ENCODE measurements around the gene BRD4. TPM values are rescaled to one million over a fixed set of nuclear protein-coding genes. Genes with fewer than 3 reads are reported as not detected.

The BRD4 gene
- total and polyA plus RNA-seq, 4 experiments from 2014 or later: 4.2 to 152 (median 98.4) TPM

- CTCF ChIA-PET (ENCODE audit: partially characterized antibody): interaction anchor here (0.8 kb wide), 1 partner anchor 506 kb away, joined by 3 read pairs; no protein-coding TSS in a partner anchor
- Mint-ChIP-seq H3K4me1 (peaks cover 54 to 94% (median 70%) of the 10 kb centered on the region in 4 donors), H3K9me3 (no peaks in the 10 kb centered on the region), H3K27ac (peak overlapping the region in 6 of 7 donors; percentile 7 to 89 (median 22)), H3K36me3 (peaks cover 2 to 3% of the 10 kb centered on the region in 2 donors), H3K4me3 (peak overlapping the region; percentile 17 to 69 (median 38)), H3K27me3 (no peaks in the 10 kb centered on the region)
- Histone ChIP-seq H3K27ac (ENCODE audit: low read depth, low read length) (no peak overlapping the region), H3K4me1 (ENCODE audit: insufficient read depth, low read length) (peaks cover 79% of the 10 kb centered on the region), H3K9me3 (ENCODE audit: control insufficient read depth in 1 of 2, low read length in 2 of 2) (no peaks in the 10 kb centered on the region), H3K36me3 (ENCODE audit: insufficient read depth, low read length) (no peaks in the 10 kb centered on the region), H3K4me3 (ENCODE audit: low read length in 2 of 2) (no peak overlapping the region), H3K27me3 (ENCODE audit: insufficient read depth, low read length) (no peaks in the 10 kb centered on the region)
- DNase-seq: no peak
- intact Hi-C loops (cut with micrococcal nuclease): no loop called here
- POLR2A ChIA-PET (ENCODE audit: partially characterized antibody): interaction anchor here (0.7 to 1.2 kb wide), 2 partner anchors 14 to 50 kb away, joined by 3 read pairs; no protein-coding TSS in a partner anchor
Measured at GRCh38 chr19:15305582-15306334, 26.6 kb downstream of the BRD4 start.

DNA sequence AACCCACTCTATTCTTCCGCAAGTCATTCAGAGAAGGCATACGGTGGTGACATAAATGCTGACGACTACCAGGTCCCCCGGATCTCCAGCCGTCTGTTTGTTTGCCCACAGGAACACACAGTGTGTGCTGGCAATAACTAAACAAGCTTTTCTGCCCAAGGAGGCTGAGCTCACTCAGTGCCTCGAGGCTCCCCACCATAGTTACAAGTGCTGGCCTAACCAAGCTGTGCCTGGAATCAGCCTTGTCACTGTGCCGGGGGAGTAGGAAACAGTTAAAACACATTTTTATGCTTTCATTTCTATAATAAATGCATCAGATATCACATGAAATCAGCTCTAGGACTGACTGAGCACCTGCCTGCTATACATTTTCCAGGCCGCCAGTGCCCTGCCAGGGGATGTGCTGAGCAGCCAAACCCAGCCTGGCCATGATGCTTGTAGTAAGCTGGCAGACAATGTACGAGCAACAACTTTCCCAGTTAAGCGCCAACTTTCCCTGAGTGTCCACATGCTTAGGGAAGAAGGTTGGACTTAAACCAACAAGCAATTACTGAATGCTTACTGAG, 28.1 kb downstream of the BRD4 start:
- Histone ChIP-seq H3K27ac (ENCODE audit: low read depth, low read length) (no peak overlapping the region), H3K9me3 (ENCODE audit: control insufficient read depth in 1 of 2, low read length in 2 of 2) (no peaks in the 10 kb centered on the region), H3K36me3 (ENCODE audit: insufficient read depth, low read length) (no peaks in the 10 kb centered on the region), H3K4me1 (ENCODE audit: insufficient read depth, low read length) (peaks cover 82% of the 10 kb centered on the region), H3K4me3 (ENCODE audit: low read length in 2 of 2) (peak overlapping the region in 1 of 2 donors; percentile 34), H3K27me3 (ENCODE audit: insufficient read depth, low read length) (no peaks in the 10 kb centered on the region)
- intact Hi-C loops (cut with micrococcal nuclease): no loop called here
- Mint-ChIP-seq H3K27ac (peak overlapping the region; percentile 56 to 85 (median 75)), H3K4me1 (peaks cover 55 to 94% (median 70%) of the 10 kb centered on the region in 4 donors), H3K36me3 (peaks cover 2 to 3% of the 10 kb centered on the region in 2 donors), H3K4me3 (peak overlapping the region; percentile 31 to 86 (median 70)), H3K9me3 (no peaks in the 10 kb centered on the region), H3K27me3 (no peaks in the 10 kb centered on the region)
- ChIA-PET POLR2A (ENCODE audit: partially characterized antibody) (interaction anchor here (0.5 to 1.4 kb wide), 3 partner anchors 11 to 51 kb away, joined by 3 to 4 read pairs (median 3); no protein-coding TSS in a partner anchor), CTCF (ENCODE audit: partially characterized antibody) (no interaction called here)
- DNase-seq: peak in 2 of 5 donors; percentile 26 to 48

GRCh38 chr19:15303105-15303780, 29.1 kb downstream of the BRD4 start:
- DNase-seq: no peak
- no peak overlapping the region for H3K27ac ChIP-seq (ENCODE audit: low read depth, low read length)
- H3K9me3 Mint-ChIP-seq: no peaks in the 10 kb centered on the region
- H3K4me1 ChIP-seq (ENCODE audit: insufficient read depth, low read length): peaks cover 92% of the 10 kb centered on the region
- H3K4me3 ChIP-seq (ENCODE audit: low read length in 2 of 2): no peak overlapping the region
- peaks cover 2 to 3% of the 10 kb centered on the region in 2 donors for H3K36me3 Mint-ChIP-seq
- peak overlapping the region; percentile 3 to 86 (median 60) for H3K4me3 Mint-ChIP-seq
- H3K27ac Mint-ChIP-seq: peak overlapping the region; percentile 23 to 66 (median 48)
- H3K9me3 ChIP-seq (ENCODE audit: control insufficient read depth in 1 of 2, low read length in 2 of 2): no peaks in the 10 kb centered on the region
- intact Hi-C loops (cut with micrococcal nuclease): no loop called here
- peaks cover 63 to 96% (median 78%) of the 10 kb centered on the region in 4 donors for H3K4me1 Mint-ChIP-seq
- H3K36me3 ChIP-seq (ENCODE audit: insufficient read depth, low read length): no peaks in the 10 kb centered on the region
- ChIA-PET POLR2A (ENCODE audit: partially characterized antibody) (interaction anchor here (1.2 to 1.4 kb wide), 2 partner anchors 10 to 29 kb away, joined by 3 to 4 read pairs; no protein-coding TSS in a partner anchor), CTCF (ENCODE audit: partially characterized antibody) (interaction anchor here (0.7 kb wide), 2 partner anchors 21 to 184 kb away, joined by 3 read pairs; no protein-coding TSS in a partner anchor)
- no peaks in the 10 kb centered on the region for H3K27me3 ChIP-seq (ENCODE audit: insufficient read depth, low read length)
- no peaks in the 10 kb centered on the region for H3K27me3 Mint-ChIP-seq

- Mint-ChIP-seq H3K4me3 (peak overlapping the region; percentile 2 to 78 (median 70)), H3K36me3 (peaks cover 7 to 11% of the 10 kb centered on the region in 2 donors), H3K27me3 (no peaks in the 10 kb centered on the region), H3K4me1 (peaks cover 62 to 97% (median 82%) of the 10 kb centered on the region in 4 donors), H3K9me3 (no peaks in the 10 kb centered on the region), H3K27ac (peak overlapping the region in 6 of 7 donors; percentile 24 to 79 (median 36))
- Histone ChIP-seq H3K4me3 (ENCODE audit: low read length in 2 of 2) (no peak overlapping the region), H3K4me1 (ENCODE audit: insufficient read depth, low read length) (peaks cover 95% of the 10 kb centered on the region), H3K9me3 (ENCODE audit: control insufficient read depth in 1 of 2, low read length in 2 of 2) (no peaks in the 10 kb centered on the region), H3K27me3 (ENCODE audit: insufficient read depth, low read length) (no peaks in the 10 kb centered on the region), H3K36me3 (ENCODE audit: insufficient read depth, low read length) (no peaks in the 10 kb centered on the region), H3K27ac (ENCODE audit: low read depth, low read length) (no peak overlapping the region)
- DNase-seq: no peak
- ChIA-PET CTCF (ENCODE audit: partially characterized antibody) (no interaction called here), POLR2A (ENCODE audit: partially characterized antibody) (interaction anchor here (1.5 kb wide), 1 partner anchor 18 kb away, joined by 4 read pairs; no protein-coding TSS in a partner anchor)
- intact Hi-C loops (cut with micrococcal nuclease): no loop called here
Measured at GRCh38 chr19:15300533-15301197, 31.7 kb downstream of the BRD4 start.

DNA sequence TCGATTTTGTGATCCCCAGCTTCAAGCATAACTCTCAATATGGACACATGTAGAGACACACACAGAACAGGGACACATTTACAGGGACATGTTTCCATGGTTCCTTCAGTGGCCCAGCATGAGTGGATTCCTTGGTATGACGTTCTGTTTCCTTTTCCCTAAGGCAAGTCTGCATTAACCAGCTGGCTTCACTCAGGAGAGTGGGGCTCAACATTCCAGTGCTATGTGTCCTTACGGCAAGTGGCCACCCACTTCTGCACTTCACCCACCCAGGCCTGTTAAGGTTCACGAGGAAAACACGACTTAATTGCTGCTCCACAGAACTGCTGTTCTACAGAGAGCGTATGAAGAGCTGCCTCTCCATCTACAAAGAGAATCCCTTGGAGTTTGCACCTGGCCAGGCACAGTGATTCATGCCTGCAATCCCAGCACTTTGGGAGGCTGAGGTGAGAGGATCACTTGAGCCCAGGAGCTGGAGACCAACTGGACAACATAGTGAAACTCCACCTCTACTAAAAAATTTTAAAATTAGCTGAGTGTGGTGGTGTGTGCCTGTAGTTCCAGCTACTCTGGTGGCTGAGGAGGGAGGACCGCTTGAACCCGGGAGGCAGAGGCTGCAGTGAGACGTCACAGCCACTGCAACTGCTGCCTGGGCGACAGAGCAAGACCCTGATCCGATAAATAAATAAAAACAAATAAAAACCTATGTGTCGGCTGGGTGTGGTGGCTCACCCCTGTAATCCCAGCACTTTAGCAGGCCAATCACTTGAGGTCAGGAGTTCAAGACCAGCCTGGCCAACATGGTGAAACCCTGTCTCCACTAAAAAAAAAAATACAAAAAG, 32.5 kb downstream of the BRD4 start:
- no peaks in the 10 kb centered on the region for H3K27me3 ChIP-seq (ENCODE audit: insufficient read depth, low read length)
- H3K4me3 ChIP-seq (ENCODE audit: low read length in 2 of 2): no peak overlapping the region
- no peak for DNase-seq
- intact Hi-C loops (cut with micrococcal nuclease): no loop called here
- POLR2A ChIA-PET (ENCODE audit: partially characterized antibody): interaction anchor here (1.5 kb wide), 1 partner anchor 19 kb away, joined by 4 read pairs; no protein-coding TSS in a partner anchor
- H3K4me3 Mint-ChIP-seq: peak overlapping the region in 6 of 8 donors; percentile 52 to 75 (median 55)
- peaks cover 7 to 15% of the 10 kb centered on the region in 2 donors for H3K36me3 Mint-ChIP-seq
- H3K27ac ChIP-seq (ENCODE audit: low read depth, low read length): no peak overlapping the region
- peaks cover 95% of the 10 kb centered on the region for H3K4me1 ChIP-seq (ENCODE audit: insufficient read depth, low read length)
- no peaks in the 10 kb centered on the region for H3K9me3 ChIP-seq (ENCODE audit: control insufficient read depth in 1 of 2, low read length in 2 of 2)
- peak overlapping the region in 4 of 7 donors; percentile 19 to 67 (median 50) for H3K27ac Mint-ChIP-seq
- no peaks in the 10 kb centered on the region for H3K27me3 Mint-ChIP-seq
- CTCF ChIA-PET (ENCODE audit: partially characterized antibody): no interaction called here
- no peaks in the 10 kb centered on the region for H3K36me3 ChIP-seq (ENCODE audit: insufficient read depth, low read length)
- H3K9me3 Mint-ChIP-seq: no peaks in the 10 kb centered on the region
- peaks cover 69 to 97% (median 86%) of the 10 kb centered on the region in 4 donors for H3K4me1 Mint-ChIP-seq
